GM12874 (cell line): ENCODE measurements around the gene PRIMA1.

Experiments
- TF ChIP-seq, protein P1 (sequence below): IDR thresholded peaks from 2 replicates; pipeline ENCODE4 v1.5.1; 2011; ENCODE audit warnings: low read depth, mild to moderate bottlenecking, control low read depth, low read length, moderate library complexity; ENCODE audit not compliant: insufficient read depth

Gene PRIMA1

GRCh38 chr14:93772263-93772662 is 16.0 kb downstream of the PRIMA1 start:
- TF ChIP-seq, protein P1, sequence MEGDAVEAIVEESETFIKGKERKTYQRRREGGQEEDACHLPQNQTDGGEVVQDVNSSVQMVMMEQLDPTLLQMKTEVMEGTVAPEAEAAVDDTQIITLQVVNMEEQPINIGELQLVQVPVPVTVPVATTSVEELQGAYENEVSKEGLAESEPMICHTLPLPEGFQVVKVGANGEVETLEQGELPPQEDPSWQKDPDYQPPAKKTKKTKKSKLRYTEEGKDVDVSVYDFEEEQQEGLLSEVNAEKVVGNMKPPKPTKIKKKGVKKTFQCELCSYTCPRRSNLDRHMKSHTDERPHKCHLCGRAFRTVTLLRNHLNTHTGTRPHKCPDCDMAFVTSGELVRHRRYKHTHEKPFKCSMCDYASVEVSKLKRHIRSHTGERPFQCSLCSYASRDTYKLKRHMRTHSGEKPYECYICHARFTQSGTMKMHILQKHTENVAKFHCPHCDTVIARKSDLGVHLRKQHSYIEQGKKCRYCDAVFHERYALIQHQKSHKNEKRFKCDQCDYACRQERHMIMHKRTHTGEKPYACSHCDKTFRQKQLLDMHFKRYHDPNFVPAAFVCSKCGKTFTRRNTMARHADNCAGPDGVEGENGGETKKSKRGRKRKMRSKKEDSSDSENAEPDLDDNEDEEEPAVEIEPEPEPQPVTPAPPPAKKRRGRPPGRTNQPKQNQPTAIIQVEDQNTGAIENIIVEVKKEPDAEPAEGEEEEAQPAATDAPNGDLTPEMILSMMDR: no peak

- TF ChIP-seq, protein P1: no peak
These were observed 22.3 kb downstream of the PRIMA1 start for GRCh38 chr14:93765970-93766369.

DNA sequence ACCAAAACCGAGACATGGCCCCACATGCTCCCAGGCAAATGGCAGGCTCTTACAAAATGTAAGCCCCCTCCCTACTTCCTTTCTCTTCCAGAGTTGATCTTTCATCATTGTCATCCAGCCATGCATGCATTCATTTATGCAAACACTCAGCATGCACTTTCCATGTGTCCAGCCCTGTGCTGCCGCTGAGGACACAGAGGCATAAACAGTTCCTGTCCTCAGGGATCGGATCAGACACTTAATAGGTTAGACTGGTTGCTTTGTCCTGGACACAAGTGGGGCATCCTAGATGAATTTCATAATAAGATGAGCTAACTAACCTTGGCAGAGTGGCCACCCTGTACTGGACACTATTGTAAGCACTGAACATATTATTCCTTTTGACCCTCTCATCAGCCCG is 23.1 kb downstream of the PRIMA1 start:
- TF ChIP-seq, protein P1: no peak

DNA sequence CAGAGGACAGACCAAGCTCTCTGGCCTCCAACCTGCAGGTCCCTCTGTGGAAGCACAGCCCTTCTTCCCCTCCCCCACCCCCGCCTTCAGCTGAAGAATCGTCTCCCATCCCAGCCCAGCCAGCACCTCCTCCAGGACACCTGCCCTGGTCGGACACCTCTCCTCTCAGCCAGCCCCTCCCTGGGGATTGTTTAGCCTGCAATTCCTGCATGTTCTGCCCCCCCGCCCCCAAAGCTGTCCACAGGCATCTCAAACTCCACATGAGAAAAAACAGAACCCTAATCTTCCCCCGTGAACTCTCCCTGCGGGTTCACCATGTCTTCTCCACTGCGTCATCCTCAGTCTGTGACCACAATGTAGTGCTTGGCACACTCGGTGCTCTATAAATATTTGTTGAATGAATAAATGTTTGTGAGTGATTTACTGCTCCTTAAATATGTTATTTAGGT is 24.1 kb downstream of the PRIMA1 start:
- TF ChIP-seq, protein P1: no peak

GRCh38 chr14:93759719-93760307 is 28.5 kb downstream of the PRIMA1 start:
- TF ChIP-seq, protein P1: no peak

- TF ChIP-seq, protein P1: no peak
These were observed 31.1 kb downstream of the PRIMA1 start for GRCh38 chr14:93757206-93757605.

- TF ChIP-seq, protein P1: no peak
These were observed 34.6 kb downstream of the PRIMA1 start for GRCh38 chr14:93753647-93754046.
